Left forelimb (tissue), 1 donor: ENCODE measurements around the gene GIT1.

Experiments used
- DNase-seq: peaks from one replicate; pipeline ENCODE4 v3.0.0-alpha.2; 2018; ENCODE audit warnings: low spot score

The GIT1 gene

GRCh38 chr17:29589524-29590410, at the start of gene GIT1:
TSS of gene GIT1 (minus strand) at chr17:29589648. CDS start at chr17:29589378, 270 bp downstream.
- DNase-seq: peak; percentile 89

GRCh38 chr17:29633886-29634285, 44.4 kb upstream of the GIT1 start:
- DNase-seq: no peak

GRCh38 chr17:29630630-29631193, 41.3 kb upstream of the GIT1 start:
- DNase-seq: no peak

GRCh38 chr17:29629839-29630238, 40.4 kb upstream of the GIT1 start:
- no peak for DNase-seq

DNA sequence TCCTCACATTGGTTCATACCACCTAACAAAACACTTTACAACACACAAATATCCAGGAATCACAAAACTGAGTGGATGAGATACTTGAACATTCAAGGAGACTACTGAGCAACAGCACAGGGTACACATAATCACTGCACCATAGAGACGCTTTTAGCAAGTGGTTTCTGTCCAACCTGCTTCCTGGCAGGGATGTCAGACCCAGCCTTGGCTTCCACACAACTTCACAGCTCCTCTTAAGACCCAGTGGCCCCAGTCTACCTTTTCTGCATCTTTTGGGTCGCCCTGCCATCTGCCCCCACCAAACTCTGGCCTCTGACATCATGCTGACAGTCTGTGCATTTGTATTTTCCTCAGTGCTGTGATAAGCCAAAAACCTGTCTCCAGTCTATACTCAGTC, 39.2 kb upstream of the GIT1 start:
- DNase-seq: no peak

DNA sequence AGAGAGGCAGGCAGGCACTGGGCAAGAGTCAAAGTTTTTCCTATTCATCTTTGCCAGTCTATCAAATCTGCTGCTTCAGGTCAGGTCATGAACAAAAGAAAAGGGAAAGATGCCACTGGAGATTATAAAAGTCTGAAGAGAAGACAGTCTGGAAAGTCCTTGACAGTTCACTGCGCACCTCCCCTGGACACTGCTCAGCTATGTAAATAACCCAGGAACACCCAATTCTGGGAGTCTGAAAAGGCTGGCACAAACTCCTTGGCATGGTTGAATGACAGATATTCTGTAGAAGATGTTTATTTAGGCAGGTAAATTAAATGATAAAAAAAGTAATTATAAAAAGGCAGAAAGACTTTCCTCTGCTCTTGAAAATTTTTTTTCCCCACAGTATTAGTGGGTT, 38.5 kb upstream of the GIT1 start:
- DNase-seq: no peak

GRCh38 chr17:29625037-29625750, 35.7 kb upstream of the GIT1 start:
- DNase-seq: peak; percentile 44

GRCh38 chr17:29624586-29624985, 35.1 kb upstream of the GIT1 start:
- no peak for DNase-seq

DNA sequence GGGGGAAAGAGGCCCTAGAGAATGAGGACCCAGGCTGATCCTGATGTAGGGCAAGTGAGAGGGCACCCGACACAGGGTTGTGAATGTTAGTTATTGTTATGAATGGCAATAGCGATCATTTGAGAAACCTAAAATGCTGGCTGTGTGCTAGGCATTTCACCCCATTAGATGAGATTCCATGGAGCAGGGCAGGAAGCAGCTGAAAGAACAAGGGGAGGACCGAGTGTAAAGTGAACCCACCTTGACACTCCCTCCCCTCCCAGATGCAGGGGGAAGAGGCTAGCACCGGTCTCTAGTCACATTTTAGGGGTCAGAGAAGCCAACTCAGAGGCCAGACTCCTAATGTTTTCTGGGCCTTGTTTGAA, 33.8 kb upstream of the GIT1 start:
- DNase-seq: no peak

GRCh38 chr17:29622337-29623282, 33.2 kb upstream of the GIT1 start, which contains the start of gene CORO6:
TSS of gene CORO6 (minus strand) at chr17:29622912. CDS start at chr17:29621421, 1,491 bp downstream.
- peak; percentile 78 for DNase-seq

GRCh38 chr17:29621751-29622194, 32.3 kb upstream of the GIT1 start:
- DNase-seq: no peak

DNA sequence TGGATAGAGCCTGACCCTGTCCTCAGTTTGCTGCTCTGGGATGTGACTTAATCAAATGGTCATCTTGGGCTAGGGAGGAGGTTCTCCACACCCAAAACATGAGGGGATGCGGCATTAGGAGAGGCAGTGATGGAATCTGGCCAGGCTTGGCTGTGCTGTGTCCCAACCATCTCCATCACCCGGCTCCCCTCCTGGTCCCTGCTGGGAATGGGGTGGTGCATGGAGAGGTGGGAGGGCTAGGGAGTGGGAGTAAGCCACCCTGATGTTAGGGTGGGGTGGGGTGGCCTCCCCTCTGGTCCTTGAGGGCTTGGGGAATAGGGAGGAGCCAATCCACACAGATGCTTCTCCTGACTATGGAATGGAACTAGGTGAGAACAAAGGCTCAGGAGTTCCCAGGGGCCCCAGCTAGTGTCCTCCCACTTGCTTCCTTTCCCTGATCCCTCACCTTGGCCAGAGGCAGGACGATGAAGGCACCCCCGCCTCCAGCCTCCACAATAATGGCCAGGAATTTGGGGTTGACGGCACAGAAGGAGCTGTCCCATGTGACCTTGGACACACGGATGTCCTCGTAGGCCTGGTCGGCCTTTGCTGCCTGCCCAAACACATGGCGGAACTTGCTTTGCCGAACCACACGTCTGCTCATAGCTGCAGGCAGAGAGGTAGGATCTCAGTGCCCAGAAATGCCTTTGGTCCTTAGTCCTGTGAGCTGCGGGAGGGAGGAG, 31.5 kb upstream of the GIT1 start:
- no peak for DNase-seq

- no peak for DNase-seq
These were observed 30.8 kb upstream of the GIT1 start for GRCh38 chr17:29620271-29620670.

DNA sequence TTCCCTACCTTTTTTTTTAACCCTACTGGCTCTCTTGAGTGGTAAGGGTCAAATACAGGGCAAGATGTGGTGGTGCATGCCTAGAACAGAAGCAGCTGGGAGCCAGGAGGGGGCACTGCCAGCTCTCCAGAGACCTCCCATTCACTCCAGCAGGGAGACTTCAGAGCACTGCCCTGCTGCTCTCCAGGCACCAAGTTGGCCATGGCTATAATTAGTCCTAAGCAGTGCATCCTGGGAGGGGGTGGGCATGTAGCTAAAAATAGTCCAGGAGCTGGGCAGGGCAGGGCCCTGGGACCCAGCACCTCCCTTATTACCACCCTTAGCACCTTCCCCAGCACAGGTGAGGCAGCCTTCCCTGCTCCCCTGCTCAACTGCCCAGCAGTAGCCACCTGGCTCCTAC, 29.8 kb upstream of the GIT1 start:
- no peak for DNase-seq

GRCh38 chr17:29618272-29619065, 29.0 kb upstream of the GIT1 start:
- DNase-seq: no peak

DNA sequence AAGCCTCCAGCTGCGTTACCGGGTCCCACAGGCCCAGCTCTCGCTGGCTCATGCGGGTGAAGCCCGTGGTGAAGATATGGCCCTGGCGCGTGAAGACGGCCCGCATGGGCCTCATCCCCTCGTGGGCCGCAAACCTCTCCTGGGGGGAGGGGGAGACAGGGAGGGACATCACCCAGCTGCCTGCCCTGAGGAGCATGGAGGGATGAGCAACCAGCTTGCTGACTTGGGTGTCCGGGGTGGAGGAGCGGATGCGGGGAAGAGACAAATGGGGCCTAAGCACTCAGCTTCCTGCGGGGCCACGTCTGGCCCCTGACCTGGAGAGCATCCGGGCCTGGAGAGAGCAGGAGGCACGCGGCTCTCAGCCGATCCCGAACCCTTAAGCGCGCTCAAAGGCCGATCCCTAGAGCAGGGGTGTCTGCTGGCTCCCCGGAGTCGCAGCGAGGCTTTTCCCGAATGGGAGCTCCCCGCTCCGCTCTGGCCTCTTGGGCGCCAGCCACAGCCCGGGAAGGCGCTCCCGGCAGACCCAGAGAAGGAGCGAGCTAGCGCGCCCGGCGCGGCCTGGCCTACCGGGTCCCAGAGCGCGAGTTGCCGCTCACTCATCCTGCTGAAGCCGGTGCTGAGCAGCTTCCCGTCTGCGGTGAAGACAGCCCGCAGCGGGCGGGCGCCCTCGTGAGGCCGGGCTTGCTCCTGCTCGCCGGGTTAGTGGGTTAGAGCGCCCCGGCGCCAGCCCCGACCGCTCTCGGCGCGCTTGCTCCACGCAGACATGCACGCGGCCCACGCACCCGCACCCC, 28.2 kb upstream of the GIT1 start:
- DNase-seq: no peak

GRCh38 chr17:29617125-29617480, 27.7 kb upstream of the GIT1 start:
- DNase-seq: peak; percentile 69

- DNase-seq: no peak
These were observed 27.0 kb upstream of the GIT1 start for GRCh38 chr17:29616300-29617048.
